GM18907 (cell line): ENCODE data around the gene OR4C13.
"Not testable (repeated sequence)": the region's sequence is repeated elsewhere in the genome, so short reads cannot be mapped to it uniquely, and the experiment has no call there.

Experiments used
- ATAC-seq: cut with Tn5 transposase; IDR thresholded peaks from one replicate; pipeline ENCODE4 v1.9.1; 2021; ENCODE audit warnings: mild to moderate bottlenecking, moderate library complexity; ENCODE audit not compliant: unreplicated experiment

The OR4C13 gene

DNA sequence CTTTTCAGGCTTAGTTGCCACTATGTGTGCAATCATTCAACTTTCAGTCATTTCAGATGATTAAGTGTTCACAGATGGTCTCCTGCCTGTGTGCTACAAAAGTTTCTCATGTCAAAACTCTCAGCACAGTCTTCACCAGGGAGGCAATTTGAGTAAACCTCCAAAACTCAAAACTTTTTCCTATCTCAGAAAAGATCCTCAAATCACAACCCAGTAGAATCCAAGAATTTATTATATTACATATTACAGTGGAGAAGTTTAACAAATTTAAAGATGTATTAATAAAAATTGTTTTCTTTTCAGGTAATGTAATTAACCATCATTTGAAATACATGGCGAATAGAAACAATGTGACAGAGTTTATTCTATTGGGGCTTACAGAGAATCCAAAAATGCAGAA, at the start of gene OR4C13:
TSS of gene OR4C13 (plus strand) at position 301 of the 400 bp plus-strand sequence. CDS start at position 333, 32 bp downstream.
- no peak for ATAC-seq

GRCh38 chr11:49911516-49911915, 40.7 kb upstream of the OR4C13 start:
- not testable (repeated sequence) for ATAC-seq

DNA sequence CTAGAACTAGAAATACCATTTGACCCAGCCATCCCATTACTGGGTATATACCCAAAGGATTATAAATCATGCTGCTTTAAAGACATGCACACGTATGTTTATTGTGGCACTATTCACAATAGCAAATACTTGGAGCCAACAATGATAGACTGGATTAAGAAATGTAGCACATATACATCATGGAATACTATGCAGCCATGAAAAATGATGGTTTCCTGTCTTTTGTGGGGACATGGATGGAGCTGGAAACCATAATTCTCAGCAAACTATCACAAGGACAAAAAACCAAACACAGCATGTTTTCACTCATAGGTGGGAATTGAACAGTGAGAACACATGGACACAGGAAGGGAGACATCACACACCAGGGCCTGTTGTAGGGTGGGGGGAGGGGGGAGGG, 3.5 kb upstream of the OR4C13 start:
- not testable (repeated sequence) for ATAC-seq

- not testable (repeated sequence) for ATAC-seq
These were observed 21.2 kb downstream of the OR4C13 start for GRCh38 chr11:49973439-49973838.

DNA sequence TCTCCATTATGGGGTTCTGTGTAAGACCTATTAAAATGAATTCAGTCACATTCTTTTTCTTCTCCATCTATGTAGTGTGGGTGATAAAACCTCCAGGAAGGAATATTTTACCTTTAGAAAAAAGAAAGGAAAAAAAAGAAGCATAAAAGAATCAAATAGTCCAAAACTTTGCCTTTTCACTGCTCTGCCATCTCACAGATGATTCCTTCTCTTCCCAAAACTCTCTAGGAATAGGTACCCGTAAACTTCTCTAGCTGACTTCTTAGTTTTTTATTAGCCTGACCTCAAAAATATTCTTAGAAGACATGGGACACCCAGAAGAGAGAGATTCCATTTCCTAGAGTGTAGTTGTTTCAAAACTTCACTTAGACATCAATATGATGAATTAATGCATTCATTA, 30.2 kb downstream of the OR4C13 start, which contains the start of gene OR4C12:
TSS of gene OR4C12 (minus strand) at position 101 of the 400 bp plus-strand sequence. CDS start at position 67, 34 bp downstream.
- ATAC-seq, result not testable (repeated sequence)

- no peak for ATAC-seq
These were observed 43.4 kb downstream of the OR4C13 start for GRCh38 chr11:49995565-49995964.
